ENCODE data around the gene MPP7. TPM values are rescaled to one million over a fixed set of nuclear protein-coding genes. Genes with fewer than 3 reads are reported as not detected.

Gene MPP7
- total and polyA plus RNA-seq, 2 of the 8 experiments (the other 6 are each of a cell fraction or from before 2014, with no cell fraction given), result 1.9 to 9.3 TPM

GRCh38 chr10:28320090-28320489, 17.2 kb upstream of the MPP7 start:
- no peak overlapping the region for H3K23ac ChIP-seq (ENCODE audit: insufficient read length)
- no peak overlapping the region for H2BK20ac ChIP-seq (ENCODE audit: low read length)
- no peak overlapping the region for H4K5ac ChIP-seq (ENCODE audit: insufficient read length, low read depth, low read length)
- no peak overlapping the region for H3K27ac ChIP-seq (ENCODE audit: low read depth, low read length)
- H2BK120ac ChIP-seq (replicated peaks; ENCODE audit: low read depth, low read length), result no peak overlapping the region
- H3K27me3 ChIP-seq (replicated peaks in 1 of 4; ENCODE audit: control insufficient read depth in 3 of 4, extremely low read depth in 1 of 4, insufficient read depth in 3 of 4, low read length in 3 of 4), result no peaks in the 10 kb centered on the region
- H3K4me3 ChIP-seq (ENCODE audit: extremely low read depth in 1 of 4, insufficient read depth in 2 of 4, low read depth in 3 of 4, low read length in 4 of 4), result no peak overlapping the region
- no peaks in the 10 kb centered on the region for H4K20me1 ChIP-seq (replicated peaks in 1 of 2; ENCODE audit: control insufficient read depth in 1 of 2, insufficient read depth in 2 of 2, low read length in 2 of 2)
- H2AK5ac ChIP-seq (ENCODE audit: low read depth, low read length), result no peak overlapping the region
- H3K4me1 ChIP-seq (replicated peaks in 1 of 4; ENCODE audit: control insufficient read depth in 3 of 4, insufficient read depth in 4 of 4, low read length in 3 of 4), result no peaks in the 10 kb centered on the region
- H3K4me2 ChIP-seq (ENCODE audit: insufficient read depth in 1 of 2, low read depth in 2 of 2, low read length in 2 of 2), result no peak overlapping the region
- no peak overlapping the region for H2BK5ac ChIP-seq (ENCODE audit: low read depth, low read length)
- no peak overlapping the region for H3K18ac ChIP-seq (ENCODE audit: extremely low read depth, low read length)
- H3K79me1 ChIP-seq (ENCODE audit: low read depth, low read length), result no peaks in the 10 kb centered on the region
- H2BK12ac ChIP-seq (ENCODE audit: low read depth, low read length), result no peak overlapping the region
- H2BK15ac ChIP-seq (ENCODE audit: low read length), result no peak overlapping the region
- H4K8ac ChIP-seq (ENCODE audit: extremely low read depth, insufficient read depth, low read length), result no peak overlapping the region
- no peak overlapping the region for H3K14ac ChIP-seq (ENCODE audit: insufficient read length)
- no peaks in the 10 kb centered on the region for H3K36me3 ChIP-seq (ENCODE audit: control insufficient read depth in 2 of 4, insufficient read depth in 4 of 4, low read length in 3 of 4)
- no peak overlapping the region for H2AFZ ChIP-seq (ENCODE audit: low read length)
- no peaks in the 10 kb centered on the region for H3K79me2 ChIP-seq (ENCODE audit: control insufficient read depth in 1 of 2, insufficient read depth in 2 of 2, low read length in 2 of 2)
- H3K4ac ChIP-seq (replicated peaks; ENCODE audit: insufficient read length, low read depth, low read length), result no peak overlapping the region
- WGBS, 2 experiments (ENCODE audit: extremely low coverage in 1 of 2, insufficient coverage in 1 of 2, insufficient read length in 1 of 2, insufficient replicate concordance in 2 of 2, low coverage in 1 of 2, low lambda C conversion rate in 2 of 2, missing lambda C conversion rate in 1 of 2), result 72% methylated on average over 3 of the region's 3 CpGs; no CpG with 5 or more reads in 1 of the 2 experiments
- no peaks in the 10 kb centered on the region; the same call in 1 of the 2 replicates for H3K23me2 ChIP-seq (ENCODE audit: low read depth, low read length)
- DNase-seq (ENCODE audit: low read depth in 1 of 2, low spot score in 2 of 2), result no peak
- H3K56ac ChIP-seq (replicated peaks; ENCODE audit: insufficient read length, low read depth, low read length), result no peak overlapping the region
- no peak overlapping the region for H4K91ac ChIP-seq (replicated peaks; ENCODE audit: insufficient read length, low read length)
- ChIA-PET CTCF (ENCODE audit: partially characterized antibody) (interaction anchor here (0.6 to 1.0 kb wide), 4 partner anchors 9 to 577 kb away, joined by 3 to 4 read pairs (median 3); no protein-coding TSS in a partner anchor), POLR2A (ENCODE audit: partially characterized antibody) (no interaction called here)
- H3K9me3 ChIP-seq (ENCODE audit: insufficient read depth in 2 of 2, low read depth in 1 of 2, low read length in 1 of 2), result no peaks in the 10 kb centered on the region
- H3K9ac ChIP-seq (replicated peaks in 1 of 4; ENCODE audit: extremely low read depth in 1 of 4, low read depth in 3 of 4, low read length in 3 of 4), result no peak overlapping the region
- no peak for FAIRE-seq
- TF ChIP-seq CREB1 (IDR thresholded peaks at IDR 0.05) (no peak), CEBPB (IDR thresholded peaks at IDR 0.05; ENCODE audit: low read depth, low read length) (no peak), TAF1 (IDR thresholded peaks at IDR 0.05; ENCODE audit: low read depth, low read length) (no peak), CTCF (IDR thresholded peaks at IDR 0.05; ENCODE audit: control extremely low read depth in 1 of 3, insufficient read depth in 1 of 3, low read depth in 1 of 3, low read length in 3 of 3) (no peak), RAD21 (IDR thresholded peaks at IDR 0.05 in 1 of 2, conservative IDR thresholded peaks at IDR 0.05 in 1 of 2; ENCODE audit: low read depth in 2 of 2, low read length in 2 of 2) (no peak), SP4 (IDR thresholded peaks at IDR 0.05; ENCODE audit: low read length) (no peak), SIN3A (conservative IDR thresholded peaks at IDR 0.05 in 1 of 2, IDR thresholded peaks at IDR 0.05 in 1 of 2; ENCODE audit: low read depth in 1 of 2, low read length in 2 of 2) (no peak), FOSL1 (IDR thresholded peaks at IDR 0.05; ENCODE audit: insufficient read depth, low read depth, low read length) (no peak), JUND (IDR thresholded peaks at IDR 0.05; ENCODE audit: low read length) (no peak), JUN (IDR thresholded peaks at IDR 0.05; ENCODE audit: low read depth, low read length) (no peak), RFX5 (IDR thresholded peaks at IDR 0.05; ENCODE audit: borderline replicate concordance, low read depth, low read length) (no peak), BRCA1 (IDR thresholded peaks at IDR 0.05; ENCODE audit: low read depth, low read length) (no peak)

Measured in H1 (cell line).